Fibroblast of villous mesenchyme (primary cell): Measurements from ENCODE around the gene NRAS. TPM values are rescaled to one million over a fixed set of nuclear protein-coding genes. Genes with fewer than 3 reads are reported as not detected.
A peak's percentile ranks its signal among the peaks of the same experiment; 100 is the strongest.

ENCODE experiments used
- DNase-seq: peaks from one replicate; pipeline ENCODE4 v3.0.0-alpha.2; 2010; ENCODE audit warnings: low read depth
- H3K4me3 ChIP-seq: 2 replicates; pipeline ENCODE4 v1.5.1; 2011; ENCODE audit warnings: low read depth, mild to moderate bottlenecking, low read length
- CTCF ChIP-seq: IDR thresholded peaks from 2 replicates; pipeline ENCODE4 v1.5.1; 2012; ENCODE audit warnings: low read depth, mild to moderate bottlenecking, low read length; ENCODE audit not compliant: insufficient read depth
- total RNA-seq: library from RNA; depleted of rRNA; stranded (reverse); fragments of >200 nt; gene quantifications from 2 replicates; pipeline ENCODE4 v1.2.3, GENCODE V29; 2012

Gene NRAS
- total RNA-seq, 1 donor: 86.8 TPM

GRCh38 chr1:114701931-114702330 lies 14.6 kb downstream of the NRAS start:
- no peak for TF ChIP-seq CTCF
- H3K4me3 ChIP-seq: no peak overlapping the region
- DNase-seq: no peak

GRCh38 chr1:114700036-114700600 lies 16.5 kb downstream of the NRAS start:
- H3K4me3 ChIP-seq: no peak overlapping the region
- DNase-seq: no peak
- TF ChIP-seq CTCF: no peak

- no peak overlapping the region for H3K4me3 ChIP-seq
- DNase-seq: no peak
- TF ChIP-seq CTCF: no peak
These were observed 19.8 kb downstream of the NRAS start for GRCh38 chr1:114696810-114697209.

- no peak within 1 kb of the TSS for H3K4me3 ChIP-seq
- DNase-seq: peak; percentile 19
- no peak for TF ChIP-seq CTCF
These were observed 21.0 kb downstream of the NRAS start, which contains the start of gene AMPD1 for GRCh38 chr1:114695430-114696058. Gene AMPD1 (minus strand): TSS chr1:114695546. CDS start chr1:114695471, 75 bp downstream.

GRCh38 chr1:114694540-114695310 lies 21.8 kb downstream of the NRAS start:
- no peak for TF ChIP-seq CTCF
- DNase-seq: no peak
- H3K4me3 ChIP-seq: no peak overlapping the region

- no peak overlapping the region for H3K4me3 ChIP-seq
- DNase-seq: no peak
- TF ChIP-seq CTCF: no peak
These were observed 23.6 kb downstream of the NRAS start for GRCh38 chr1:114692947-114693346.
